Amygdala (tissue), 56 donors: Measurements from ENCODE around the gene PSMC6.
A peak's percentile ranks its signal among the peaks of the same experiment; 100 is the strongest.

Source experiments
- DNase-seq, 56 donors: peaks; one replicate each; lab custom pipeline; 2025; lab: John Stamatoyannopoulos, UW

PSMC6 gene

GRCh38 chr14:52706724-52707706 lies at the start of gene PSMC6:
TSS of gene PSMC6 (plus strand) at chr14:52707200. CDS start at chr14:52707220, 20 bp downstream.
- DNase-seq = peak; percentile 47 to 95 (median 88)

GRCh38 chr14:52660325-52660724 lies 46.7 kb upstream of the PSMC6 start:
- no peak for DNase-seq

GRCh38 chr14:52660832-52661231 lies 46.2 kb upstream of the PSMC6 start:
- DNase-seq = no peak

- no peak for DNase-seq
Measured at GRCh38 chr14:52661314-52661713, 45.7 kb upstream of the PSMC6 start.

- DNase-seq = no peak
Measured at GRCh38 chr14:52663850-52664249, 43.1 kb upstream of the PSMC6 start.

GRCh38 chr14:52678591-52678990 lies 28.4 kb upstream of the PSMC6 start:
- no peak for DNase-seq

- no peak for DNase-seq
Measured at GRCh38 chr14:52683985-52684520, 22.9 kb upstream of the PSMC6 start.

GRCh38 chr14:52686176-52686575 lies 20.8 kb upstream of the PSMC6 start:
- DNase-seq = no peak

- no peak for DNase-seq
Measured at GRCh38 chr14:52690983-52691760, 15.8 kb upstream of the PSMC6 start.

- DNase-seq = no peak
Measured at GRCh38 chr14:52692248-52692962, 14.6 kb upstream of the PSMC6 start.

- DNase-seq = no peak
Measured at GRCh38 chr14:52693036-52693435, 14.0 kb upstream of the PSMC6 start.

GRCh38 chr14:52693532-52693931 lies 13.5 kb upstream of the PSMC6 start:
- no peak for DNase-seq

GRCh38 chr14:52694761-52695480 lies 12.1 kb upstream of the PSMC6 start:
- DNase-seq = peak in 24 of 56 donors; percentile 8 to 65 (median 48)

- peak in 48 of 56 donors; percentile 18 to 80 (median 62) for DNase-seq
Measured at GRCh38 chr14:52695481-52696091, 11.4 kb upstream of the PSMC6 start, which contains the start of gene ERO1A. TSS of gene ERO1A (minus strand) at chr14:52695558. CDS start at chr14:52695481, 77 bp downstream.

GRCh38 chr14:52700701-52701172 lies 6.3 kb upstream of the PSMC6 start:
- DNase-seq = no peak

- no peak for DNase-seq
Measured at GRCh38 chr14:52701223-52701622, 5.8 kb upstream of the PSMC6 start.

GRCh38 chr14:52703225-52703624 lies 3.8 kb upstream of the PSMC6 start:
- no peak for DNase-seq

- DNase-seq = no peak
Measured at GRCh38 chr14:52703664-52704063, 3.3 kb upstream of the PSMC6 start.

- DNase-seq = no peak
Measured at GRCh38 chr14:52706286-52706685, 714 bp upstream of the PSMC6 start.
